Upper lobe of right lung (tissue), 1 donor: Measurements from ENCODE around the gene KLHL41. TPM values are rescaled to one million over a fixed set of nuclear protein-coding genes. Genes with fewer than 3 reads are reported as not detected.

Experiments used
- ATAC-seq: fragments of 200-7000 bp; cut with Tn5 transposase; one replicate; pipeline ENCODE4 v1.9.1; 2020; ENCODE audit warnings: mild to moderate bottlenecking, moderate library complexity
- DNase-seq: peaks from one replicate; pipeline ENCODE4 v3.0.0-alpha.2; 2020
- H3K27ac ChIP-seq: fragments of 200-600 bp; one replicate; pipeline ENCODE4 v1.8.0; 2022
- H3K27me3 ChIP-seq: fragments of 200-600 bp; one replicate; pipeline ENCODE4 v1.8.0; 2022; ENCODE audit warnings: mild to moderate bottlenecking
- H3K36me3 ChIP-seq: fragments of 200-600 bp; one replicate; pipeline ENCODE4 v1.8.0; 2022
- H3K4me1 ChIP-seq: fragments of 200-600 bp; one replicate; pipeline ENCODE4 v1.8.0; 2022
- H3K4me3 ChIP-seq: fragments of 200-600 bp; one replicate; pipeline ENCODE4 v1.8.0; 2022; ENCODE audit warnings: mild to moderate bottlenecking
- H3K9me3 ChIP-seq: fragments of 200-600 bp; one replicate; pipeline ENCODE4 v1.8.0; 2022
- CTCF ChIP-seq: fragments of 200-600 bp; IDR thresholded peaks from one replicate; pipeline ENCODE4 v1.8.0; 2022; ENCODE audit warnings: antibody characterized with exemption
- intact Hi-C: fragments of 100-400 bp; cut with DNase I; formaldehyde crosslinking; loops from one replicate; pipeline ENCODE4 v1.11.0; 2022
- total RNA-seq: library from RNA; stranded (reverse); fragmentation: NEBNext Ultra II Directional; extraction: Animal tissue kit (Norgen Biotek cat#: 25700); gene quantifications from one replicate; pipeline ENCODE4 v1.2.1, GENCODE V29; 2021
- donor health status: DM: no; HTN: yes; CAD: no; lungs with severe emphysema.

KLHL41 gene
- total RNA-seq, 1 donor from 2014 or later, result 0.61 TPM

- no peaks in the 10 kb centered on the region for H3K4me1 ChIP-seq
- no peak for TF ChIP-seq CTCF
- no peaks in the 10 kb centered on the region for H3K9me3 ChIP-seq
- H3K36me3 ChIP-seq, result no peaks in the 10 kb centered on the region
- no peak overlapping the region for H3K4me3 ChIP-seq
- ATAC-seq, result no peak
- H3K27me3 ChIP-seq, result no peaks in the 10 kb centered on the region
- intact Hi-C loops, result no loop called here
- no peak for DNase-seq
- H3K27ac ChIP-seq, result no peak overlapping the region
These were observed 18.1 kb upstream of the KLHL41 start for GRCh38 chr2:169491378-169491777.

GRCh38 chr2:169493360-169493759 lies 16.1 kb upstream of the KLHL41 start:
- H3K4me1 ChIP-seq, result no peaks in the 10 kb centered on the region
- no peaks in the 10 kb centered on the region for H3K36me3 ChIP-seq
- H3K4me3 ChIP-seq, result no peak overlapping the region
- no peaks in the 10 kb centered on the region for H3K27me3 ChIP-seq
- H3K27ac ChIP-seq, result no peak overlapping the region
- H3K9me3 ChIP-seq, result no peaks in the 10 kb centered on the region
- TF ChIP-seq CTCF, result no peak
- intact Hi-C loops, result no loop called here
- no peak for ATAC-seq
- DNase-seq, result no peak

GRCh38 chr2:169495310-169495928 lies 14.1 kb upstream of the KLHL41 start:
- DNase-seq (no peak), ATAC-seq (no peak)
- peaks cover 9% of the 10 kb centered on the region for H3K36me3 ChIP-seq
- no peak overlapping the region for H3K4me3 ChIP-seq
- H3K27me3 ChIP-seq, result no peaks in the 10 kb centered on the region
- TF ChIP-seq CTCF, result no peak
- no peaks in the 10 kb centered on the region for H3K4me1 ChIP-seq
- no peaks in the 10 kb centered on the region for H3K9me3 ChIP-seq
- H3K27ac ChIP-seq, result no peak overlapping the region
- intact Hi-C loops, result no loop called here

- ATAC-seq (no peak), DNase-seq (no peak)
- H3K9me3 ChIP-seq, result no peaks in the 10 kb centered on the region
- peaks cover 2% of the 10 kb centered on the region for H3K4me1 ChIP-seq
- no peak overlapping the region for H3K4me3 ChIP-seq
- TF ChIP-seq CTCF, result no peak
- H3K36me3 ChIP-seq, result peaks cover 6% of the 10 kb centered on the region
- H3K27ac ChIP-seq, result no peak overlapping the region
- no peaks in the 10 kb centered on the region for H3K27me3 ChIP-seq
- intact Hi-C loops, result no loop called here
These were observed 4.9 kb upstream of the KLHL41 start for GRCh38 chr2:169504651-169505050.

GRCh38 chr2:169507698-169508097 lies 1.8 kb upstream of the KLHL41 start:
- Histone ChIP-seq H3K27ac (no peak overlapping the region), H3K4me1 (peaks cover 4% of the 10 kb centered on the region), H3K4me3 (no peak overlapping the region), H3K9me3 (no peaks in the 10 kb centered on the region), H3K27me3 (no peaks in the 10 kb centered on the region), H3K36me3 (no peaks in the 10 kb centered on the region)
- ATAC-seq (no peak), DNase-seq (no peak)
- intact Hi-C loops, result no loop called here
- TF ChIP-seq CTCF, result no peak

- H3K27me3 ChIP-seq, result no peaks in the 10 kb centered on the region
- no peak overlapping the region for H3K27ac ChIP-seq
- H3K36me3 ChIP-seq, result no peaks in the 10 kb centered on the region
- no peak for DNase-seq
- TF ChIP-seq CTCF, result no peak
- intact Hi-C loops, result no loop called here
- H3K4me1 ChIP-seq, result peaks cover 4% of the 10 kb centered on the region
- no peak for ATAC-seq
- no peaks in the 10 kb centered on the region for H3K9me3 ChIP-seq
- no peak overlapping the region for H3K4me3 ChIP-seq
These were observed 453 bp downstream of the KLHL41 start for GRCh38 chr2:169509955-169510354.
